MCF 10A (cell line): ENCODE data around the gene CCDC86. TPM values are rescaled to one million over a fixed set of nuclear protein-coding genes. Genes with fewer than 3 reads are reported as not detected.
A peak's percentile ranks its signal among the peaks of the same experiment; 100 is the strongest.

ENCODE experiments used
- BruUV-seq: library from RNA; stranded (reverse); fragments of 400-500 nt; replicated peaks from 2 replicates; lab custom pipeline; 2021; lab: Mats Ljungman, UMichigan
- CTCF ChIA-PET: fragments of 300-600 bp; sonication (Branson Sonifier 250); formaldehyde crosslinking; extraction: SDS; loops from one replicate; lab custom pipeline; 2021; ENCODE audit warnings: antibody characterized with exemption, inconsistent platforms; lab: Yijun Ruan, JAX
- POLR2A ChIA-PET: fragments of 300-600, 350-650 bp; sonication (Branson Sonifier 250); formaldehyde crosslinking; extraction: SDS; loops from one replicate; lab custom pipeline; 2020; ENCODE audit warnings: antibody characterized with exemption, inconsistent platforms; lab: Yijun Ruan, JAX
- DNase-seq: peaks from one replicate; pipeline ENCODE4 v3.0.0-alpha.2; 2018; ENCODE audit not compliant: unreplicated experiment
- H3K27ac Mint-ChIP-seq: one replicate; pipeline ENCODE4 v1.8.0; 2022; ENCODE audit warnings: mild to moderate bottlenecking, low read depth, mixed read lengths; ENCODE audit not compliant: unreplicated experiment
- H3K27me3 Mint-ChIP-seq: one replicate; pipeline ENCODE4 v1.8.0; 2022; ENCODE audit warnings: mixed read lengths; ENCODE audit not compliant: insufficient read depth, unreplicated experiment
- H3K36me3 Mint-ChIP-seq: one replicate; pipeline ENCODE4 v1.8.0; 2022; ENCODE audit warnings: mild to moderate bottlenecking, moderate library complexity, mixed read lengths; ENCODE audit not compliant: insufficient read depth, unreplicated experiment
- H3K4me1 Mint-ChIP-seq: one replicate; pipeline ENCODE4 v1.8.0; 2022; ENCODE audit warnings: mixed read lengths; ENCODE audit not compliant: insufficient read depth, unreplicated experiment
- H3K4me3 Mint-ChIP-seq: one replicate; pipeline ENCODE4 v1.8.0; 2022; ENCODE audit warnings: mild to moderate bottlenecking, moderate library complexity, mixed read lengths; ENCODE audit not compliant: unreplicated experiment
- H3K9me3 Mint-ChIP-seq: one replicate; pipeline ENCODE4 v1.8.0; 2022; ENCODE audit warnings: mixed read lengths; ENCODE audit not compliant: unreplicated experiment
- intact Hi-C: fragments of 100-400 bp; cut with micrococcal nuclease; formaldehyde crosslinking; loops from 2 replicates; pipeline ENCODE4 v1.14.1; 2022
- total RNA-seq: library from RNA; stranded (reverse); gene quantifications from 2 replicates; pipeline ENCODE4 v1.2.3, GENCODE V29; 2022
- TF ChIP-seq, protein P1 (sequence below): fragments of 200-600 bp; IDR thresholded peaks from one replicate; pipeline ENCODE4 v1.8.0; 2022; ENCODE audit warnings: antibody characterized with exemption, mild to moderate bottlenecking; ENCODE audit not compliant: unreplicated experiment

The CCDC86 gene
- total RNA-seq, 1 experiment from 2014 or later: 57.8 TPM

DNA sequence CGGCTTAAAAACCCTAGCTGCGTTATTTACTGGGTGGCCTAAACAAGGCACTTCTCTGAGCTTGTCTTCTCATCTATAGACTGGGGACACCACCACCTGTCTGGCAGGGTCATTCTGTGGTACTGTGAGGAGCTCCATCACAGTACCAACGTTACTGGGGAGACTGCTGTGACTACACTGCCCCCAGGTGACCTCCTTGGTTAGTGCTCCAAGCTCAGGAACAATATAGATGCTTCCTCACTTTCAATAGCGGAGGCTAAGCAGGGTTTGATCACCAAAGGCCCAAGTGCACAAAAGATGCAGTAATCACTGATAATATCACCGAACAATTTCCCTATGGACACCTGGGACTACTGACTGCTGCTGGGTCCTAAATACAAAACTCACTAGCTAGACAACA, 45.6 kb downstream of the CCDC86 start:
- no peaks in the 10 kb centered on the region for H3K4me1 Mint-ChIP-seq
- ChIA-PET POLR2A (interaction anchor here (0.9 to 1.8 kb wide), 4 partner anchors 12 to 112 kb away, joined by 3 to 11 read pairs (median 4); partner anchors contain the start of gene TMEM109), CTCF (interaction anchor here (0.6 to 5.3 kb wide), 18 partner anchors 11 to 1829 kb away, joined by 3 to 47 read pairs (median 4); partner anchors contain the start of gene ZP1)
- H3K36me3 Mint-ChIP-seq: peaks cover 48% of the 10 kb centered on the region
- no peak overlapping the region for H3K27ac Mint-ChIP-seq
- intact Hi-C loops: loop anchor here (1.0 kb wide), 2 partner anchors 56 to 112 kb away; no protein-coding TSS in a partner anchor
- no peak overlapping the region for H3K4me3 Mint-ChIP-seq
- no peaks in the 10 kb centered on the region for H3K27me3 Mint-ChIP-seq
- TF ChIP-seq, protein P1, sequence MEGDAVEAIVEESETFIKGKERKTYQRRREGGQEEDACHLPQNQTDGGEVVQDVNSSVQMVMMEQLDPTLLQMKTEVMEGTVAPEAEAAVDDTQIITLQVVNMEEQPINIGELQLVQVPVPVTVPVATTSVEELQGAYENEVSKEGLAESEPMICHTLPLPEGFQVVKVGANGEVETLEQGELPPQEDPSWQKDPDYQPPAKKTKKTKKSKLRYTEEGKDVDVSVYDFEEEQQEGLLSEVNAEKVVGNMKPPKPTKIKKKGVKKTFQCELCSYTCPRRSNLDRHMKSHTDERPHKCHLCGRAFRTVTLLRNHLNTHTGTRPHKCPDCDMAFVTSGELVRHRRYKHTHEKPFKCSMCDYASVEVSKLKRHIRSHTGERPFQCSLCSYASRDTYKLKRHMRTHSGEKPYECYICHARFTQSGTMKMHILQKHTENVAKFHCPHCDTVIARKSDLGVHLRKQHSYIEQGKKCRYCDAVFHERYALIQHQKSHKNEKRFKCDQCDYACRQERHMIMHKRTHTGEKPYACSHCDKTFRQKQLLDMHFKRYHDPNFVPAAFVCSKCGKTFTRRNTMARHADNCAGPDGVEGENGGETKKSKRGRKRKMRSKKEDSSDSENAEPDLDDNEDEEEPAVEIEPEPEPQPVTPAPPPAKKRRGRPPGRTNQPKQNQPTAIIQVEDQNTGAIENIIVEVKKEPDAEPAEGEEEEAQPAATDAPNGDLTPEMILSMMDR: peak; percentile 49
- BruUV-seq: no TSS peak
- no peaks in the 10 kb centered on the region for H3K9me3 Mint-ChIP-seq
- peak; percentile 55 for DNase-seq

DNA sequence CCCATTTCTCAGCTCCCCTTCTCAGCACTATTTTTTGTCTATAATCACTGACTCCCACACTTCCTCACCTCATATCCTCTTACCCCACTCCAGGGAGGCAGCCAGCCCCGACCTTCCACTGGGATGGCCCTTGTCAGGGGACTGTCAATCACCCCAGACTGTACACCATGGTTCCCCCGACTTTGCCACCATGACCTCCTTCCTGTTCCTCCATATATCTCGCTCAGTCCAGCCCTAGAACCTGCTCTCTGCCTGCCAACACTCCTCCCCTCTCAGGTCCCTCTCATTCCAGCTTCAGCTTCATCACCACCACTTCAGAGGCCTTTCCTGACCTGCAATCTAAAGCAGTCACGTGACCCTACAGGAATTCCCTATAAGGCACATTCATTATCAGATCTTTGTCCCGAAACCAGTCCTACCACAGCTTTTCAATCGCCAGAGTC, 48.0 kb downstream of the CCDC86 start:
- POLR2A ChIA-PET: interaction anchor here (0.7 to 1.3 kb wide), 5 partner anchors 10 to 59 kb away, joined by 3 to 4 read pairs (median 3); no protein-coding TSS in a partner anchor
- BruUV-seq: no TSS peak

DNA sequence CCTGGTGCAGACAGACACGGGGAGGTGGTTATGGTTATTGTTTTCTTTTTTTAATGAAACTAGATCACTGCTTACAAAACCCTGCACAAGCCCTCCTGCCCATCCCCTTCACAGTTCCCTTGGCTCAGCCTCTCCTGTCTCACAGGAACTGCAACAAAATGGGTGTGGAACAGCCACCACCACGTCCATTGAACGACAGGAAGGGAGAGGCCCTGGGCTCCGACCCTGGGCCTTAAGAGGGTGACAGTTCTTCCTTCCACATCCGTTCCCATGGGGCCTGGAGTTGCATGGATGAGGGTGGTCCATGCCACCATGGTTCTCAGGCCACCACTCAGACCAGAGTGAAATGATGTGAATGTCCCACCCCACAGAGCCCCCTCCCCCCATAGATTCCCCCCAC, 48.8 kb downstream of the CCDC86 start:
- TF ChIP-seq, protein P1: no peak
- no TSS peak for BruUV-seq
- H3K4me3 Mint-ChIP-seq: no peak overlapping the region
- no peaks in the 10 kb centered on the region for H3K9me3 Mint-ChIP-seq
- CTCF ChIA-PET: interaction anchor here (0.7 to 5.3 kb wide), 5 partner anchors 8 to 238 kb away, joined by 3 to 47 read pairs (median 4); no protein-coding TSS in a partner anchor
- POLR2A ChIA-PET: interaction anchor here (0.6 to 1.1 kb wide), 3 partner anchors 15 to 301 kb away, joined by 3 to 4 read pairs (median 4); no protein-coding TSS in a partner anchor
- DNase-seq: no peak
- intact Hi-C loops: no loop called here
- H3K36me3 Mint-ChIP-seq: peaks cover 68% of the 10 kb centered on the region
- H3K27ac Mint-ChIP-seq: no peak overlapping the region
- no peaks in the 10 kb centered on the region for H3K4me1 Mint-ChIP-seq
- H3K27me3 Mint-ChIP-seq: no peaks in the 10 kb centered on the region

More for the DNA sequence above, 48.0 kb downstream of the CCDC86 start:
- Mint-ChIP-seq H3K27ac (no peak overlapping the region), H3K9me3 (no peaks in the 10 kb centered on the region), H3K4me1 (no peaks in the 10 kb centered on the region), H3K36me3 (peaks cover 60% of the 10 kb centered on the region), H3K27me3 (no peaks in the 10 kb centered on the region), H3K4me3 (no peak overlapping the region)
- DNase-seq: no peak
- intact Hi-C loops: no loop called here
- TF ChIP-seq, protein P1: no peak
- CTCF ChIA-PET: interaction anchor here (0.7 to 5.3 kb wide), 7 partner anchors 9 to 115 kb away, joined by 3 to 47 read pairs (median 4); no protein-coding TSS in a partner anchor

DNA sequence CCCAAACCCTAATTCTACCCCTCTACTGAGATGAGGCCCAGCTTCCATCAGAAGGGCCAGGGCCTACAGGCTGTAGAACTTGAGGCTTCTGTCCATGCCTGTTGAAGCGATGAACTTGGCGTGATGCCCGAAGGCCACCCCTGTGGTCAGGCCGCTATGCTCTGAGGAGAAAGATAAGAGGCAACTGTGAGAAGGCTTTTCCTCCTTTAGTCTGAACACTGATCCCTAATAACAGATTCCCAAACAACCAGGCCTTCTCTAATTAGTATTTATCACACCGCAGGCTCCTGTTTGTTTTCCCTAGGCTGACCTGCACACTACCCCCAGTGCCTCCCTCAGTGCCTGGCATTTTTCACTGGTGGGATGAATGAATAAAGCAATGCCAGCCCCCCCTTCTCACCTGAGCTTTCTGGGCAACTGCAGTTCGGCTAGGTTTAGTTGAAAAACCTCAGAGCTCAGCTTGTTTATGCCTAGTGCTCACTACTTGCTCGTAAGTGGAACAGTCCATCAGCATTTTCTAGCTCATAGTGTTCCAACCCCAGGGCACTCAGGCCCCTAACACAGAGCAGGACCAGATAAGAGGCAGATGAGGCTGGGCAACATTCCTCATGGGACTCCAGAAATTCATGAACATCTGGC, 49.3 kb downstream of the CCDC86 start:
- no TSS peak for BruUV-seq

More for the DNA sequence above, 49.3 kb downstream of the CCDC86 start:
- Mint-ChIP-seq H3K36me3 (peaks cover 73% of the 10 kb centered on the region), H3K27ac (no peak overlapping the region), H3K4me1 (no peaks in the 10 kb centered on the region), H3K4me3 (no peak overlapping the region), H3K27me3 (no peaks in the 10 kb centered on the region), H3K9me3 (no peaks in the 10 kb centered on the region)
- intact Hi-C loops: no loop called here
- TF ChIP-seq, protein P1: no peak
- ChIA-PET POLR2A (interaction anchor here (0.6 to 1.3 kb wide), 5 partner anchors 10 to 300 kb away, joined by 3 to 4 read pairs (median 3); no protein-coding TSS in a partner anchor), CTCF (interaction anchor here (0.6 to 5.3 kb wide), 5 partner anchors 10 to 386 kb away, joined by 3 to 47 read pairs (median 4); no protein-coding TSS in a partner anchor)
- DNase-seq: no peak
